Small intestine (tissue), 7 donors: ENCODE measurements around the gene UMOD. TPM values are rescaled to one million over a fixed set of nuclear protein-coding genes. Genes with fewer than 3 reads are reported as not detected.
A peak's percentile ranks its signal among the peaks of the same experiment; 100 is the strongest.

ENCODE experiments used
- DNase-seq, 2 donors: peaks; one replicate each; pipeline versions ENCODE4 v3.0.0 to v3.0.0-alpha.2; 2013
- FAIRE-seq: peaks from 2 replicates; lab custom pipeline; 2012; peaks lifted over from hg19 to GRCh38; lab: Jason Lieb, UNC
- H3K27ac ChIP-seq, 3 donors: one replicate each; pipeline ENCODE4 v1.5.1; 2013; ENCODE audit warnings: low read length in 2 of 3, mild to moderate bottlenecking in 2 of 3, control low read depth in 1 of 3, inconsistent platforms in 1 of 3, low read depth in 1 of 3, moderate library complexity in 1 of 3
- H3K27me3 ChIP-seq, 3 donors: one replicate each; pipeline ENCODE4 v1.6.1; 2013; ENCODE audit warnings: low read length in 3 of 3, inconsistent platforms in 1 of 3; ENCODE audit not compliant: control insufficient read depth in 3 of 3, insufficient read depth in 3 of 3
- H3K36me3 ChIP-seq, 3 donors: one replicate each; pipeline ENCODE4 v1.6.1; 2013; ENCODE audit warnings: low read length in 3 of 3, inconsistent platforms in 1 of 3, low read depth in 1 of 3, mild to moderate bottlenecking in 1 of 3, moderate library complexity in 1 of 3; ENCODE audit not compliant: control insufficient read depth in 3 of 3, insufficient read depth in 2 of 3
- H3K4me1 ChIP-seq, 3 donors: one replicate each; pipeline ENCODE4 v1.6.1; 2013; ENCODE audit warnings: low read length in 2 of 3, inconsistent platforms in 1 of 3, low read depth in 1 of 3, mild to moderate bottlenecking in 1 of 3, moderate library complexity in 1 of 3; ENCODE audit not compliant: control insufficient read depth in 3 of 3, insufficient read depth in 2 of 3
- H3K4me3 ChIP-seq, 3 donors: one replicate each; pipeline ENCODE4 v1.5.1; 2013; ENCODE audit warnings: low read length in 3 of 3, control low read depth in 1 of 3, inconsistent platforms in 1 of 3, low read depth in 1 of 3, mild to moderate bottlenecking in 1 of 3, moderate library complexity in 1 of 3
- H3K9me3 ChIP-seq, 2 donors: one replicate each; pipeline ENCODE4 v1.6.1; 2013; ENCODE audit warnings: low read depth in 1 of 2, low read length in 1 of 2; ENCODE audit not compliant: control insufficient read depth in 2 of 2, insufficient read depth in 1 of 2
- WGBS, 3 donors: extraction: QIAGEN DNeasy Blood & Tissue Kit; methylation state at CpG; one replicate each; pipeline ENCODE4 v1.1.7; 2013; 5-methylcytosine and 5-hydroxymethylcytosine counted together
- polyA plus RNA-seq, 4 donors: library from polyadenylated mRNA; stranded (reverse) in 3 of 4; unstranded in 1 of 4; fragments of 200-250 nt in 3 of 4; fragments of 120-200 nt in 1 of 4; gene quantifications; one replicate each; pipeline versions ENCODE4 v1.2.1 to v1.2.3, GENCODE V29; 2013
- donor health status: healthy with polysubstance abuse.
- donor health status: control.
- donor health status: control.
- donor health status: Bipolar disorder and iron deficiency.
- donor health status: healthy.

Gene UMOD
- polyA plus RNA-seq, 4 donors, result 0.03 TPM; not detected in 2

GRCh38 chr16:20300312-20301097 is 52.0 kb downstream of the UMOD start:
- H3K27ac ChIP-seq, result no peak overlapping the region
- FAIRE-seq, result no peak
- no peaks in the 10 kb centered on the region for H3K36me3 ChIP-seq
- H3K4me1 ChIP-seq, result no peaks in the 10 kb centered on the region
- peak; percentile 75 to 79 for DNase-seq
- peaks cover 0 to 7% (median 0%) of the 10 kb centered on the region in 3 donors for H3K27me3 ChIP-seq
- WGBS, 3 donors, result 9 to 18% (median 11%) methylated on average over 16 of the region's 16 CpGs
- H3K9me3 ChIP-seq, result no peaks in the 10 kb centered on the region
- H3K4me3 ChIP-seq, result no peak overlapping the region

DNA sequence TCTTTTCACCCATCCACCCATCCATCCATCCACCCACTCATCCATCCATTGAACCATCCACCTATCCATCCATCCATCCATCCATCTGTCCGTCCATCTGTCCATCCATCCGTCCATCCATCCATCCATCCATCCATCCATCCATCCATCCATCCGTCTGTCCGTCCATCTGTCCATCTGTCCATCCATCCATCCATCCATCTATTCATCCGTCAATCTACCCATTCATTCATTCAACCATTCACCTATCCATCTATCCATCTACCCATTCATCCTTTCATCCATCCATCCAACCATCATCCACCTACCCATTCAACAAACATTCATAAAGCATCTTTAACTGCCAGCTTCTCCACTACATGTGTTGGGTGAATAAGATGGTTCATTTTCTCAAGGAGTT is 54.1 kb downstream of the UMOD start:
- 63 to 66% (median 66%) methylated on average over 5 of the region's 5 CpGs for WGBS, 3 donors
- Histone ChIP-seq H3K36me3 (no peaks in the 10 kb centered on the region), H3K9me3 (no peaks in the 10 kb centered on the region), H3K27me3 (peaks cover 0 to 7% (median 0%) of the 10 kb centered on the region in 3 donors), H3K4me3 (no peak overlapping the region), H3K4me1 (no peaks in the 10 kb centered on the region), H3K27ac (no peak overlapping the region)
- DNase-seq (no peak), FAIRE-seq (no peak)

- Histone ChIP-seq H3K4me1 (no peaks in the 10 kb centered on the region), H3K36me3 (no peaks in the 10 kb centered on the region), H3K9me3 (no peaks in the 10 kb centered on the region), H3K4me3 (no peak overlapping the region), H3K27ac (no peak overlapping the region), H3K27me3 (no peaks in the 10 kb centered on the region)
- DNase-seq (no peak), FAIRE-seq (no peak)
- 33 to 43% (median 40%) methylated on average over 12 to 16 of the region's 16 CpGs for WGBS, 3 donors
These were observed 61.0 kb downstream of the UMOD start for GRCh38 chr16:20291208-20292206.

DNA sequence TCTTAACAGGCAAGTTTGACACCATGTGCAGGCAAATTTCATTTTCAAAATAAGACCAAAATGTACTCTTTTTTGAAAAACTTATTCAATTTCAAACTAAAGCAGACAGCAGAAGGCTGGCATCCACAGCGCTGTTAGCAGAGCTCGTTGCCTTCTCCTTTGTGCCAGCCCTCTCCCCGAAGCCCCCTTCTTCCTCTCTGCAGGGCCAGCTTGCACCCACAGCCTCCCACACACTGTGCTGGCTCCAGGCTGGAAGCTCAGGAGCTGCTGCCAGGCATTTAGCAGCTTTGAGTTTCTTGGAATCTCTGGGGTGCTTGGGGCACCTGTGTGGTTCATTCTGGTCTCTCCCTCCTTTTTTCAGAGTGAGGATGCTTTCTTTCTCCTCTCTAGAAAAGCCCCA is 62.9 kb downstream of the UMOD start:
- Histone ChIP-seq H3K4me3 (no peak overlapping the region), H3K27me3 (no peaks in the 10 kb centered on the region), H3K9me3 (no peaks in the 10 kb centered on the region), H3K36me3 (no peaks in the 10 kb centered on the region), H3K27ac (no peak overlapping the region), H3K4me1 (no peaks in the 10 kb centered on the region)
- no peak for DNase-seq
- no peak for FAIRE-seq
- WGBS, 3 donors, result 75 to 79% (median 76%) methylated on average over 3 of the region's 3 CpGs

GRCh38 chr16:20285993-20286499 is 66.5 kb downstream of the UMOD start:
- H3K36me3 ChIP-seq, result no peaks in the 10 kb centered on the region
- 47 to 51% (median 51%) methylated on average over 6 of the region's 6 CpGs for WGBS, 3 donors
- DNase-seq (no peak), FAIRE-seq (no peak)
- no peak overlapping the region for H3K27ac ChIP-seq
- no peaks in the 10 kb centered on the region for H3K27me3 ChIP-seq
- H3K4me1 ChIP-seq, result no peaks in the 10 kb centered on the region
- H3K9me3 ChIP-seq, result no peaks in the 10 kb centered on the region
- no peak overlapping the region for H3K4me3 ChIP-seq

Other genes with a start within 250 kb of the UMOD start
- 10 to 100 TPM in 3 of 4 donors, 1 to 10 TPM in 1; 8.4 to 34.4 (median 14.4) TPM for gene GP2, start 25.2 kb downstream of the UMOD start, polyA plus RNA-seq
- under 1 TPM in 1 of 4 donors, not detected in 3; 0.19 TPM for gene PDILT, start 52.0 kb upstream of the UMOD start, polyA plus RNA-seq
- gene ACSM5, start 56.8 kb upstream of the UMOD start, polyA plus RNA-seq, result under 1 TPM in 3 of 4 donors, not detected in 1; 0.16 to 0.97 (median 0.81) TPM
- under 1 TPM in 2 of 4 donors, not detected in 2; 0.07 TPM for gene ACSM2A, start 98.8 kb upstream of the UMOD start, polyA plus RNA-seq
- under 1 TPM in 2 of 4 donors, not detected in 2; 0.18 to 0.50 TPM for gene ACSM2B, start 223.7 kb upstream of the UMOD start, polyA plus RNA-seq